ENCODE results near the gene CDC42EP3.

DNA sequence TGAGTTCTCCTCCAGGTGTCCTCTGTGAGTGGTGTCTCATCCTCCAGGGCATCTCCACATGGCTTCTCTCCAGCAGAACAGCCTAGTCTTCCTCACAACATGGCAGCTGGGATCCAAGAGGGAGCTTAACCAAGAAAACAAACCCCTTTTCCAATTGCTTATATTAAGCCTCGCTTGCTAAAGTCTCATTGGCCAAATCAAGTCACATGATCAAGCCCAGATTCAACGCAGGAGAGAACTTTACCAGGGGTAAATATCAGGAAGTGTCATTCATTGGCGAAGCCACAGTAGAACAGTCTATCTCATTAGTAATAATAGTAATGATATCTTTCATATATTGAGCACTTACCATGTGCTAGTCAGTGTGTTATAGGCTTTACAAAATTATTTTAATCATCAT lies 53.1 kb downstream of the CDC42EP3 start:
- TF ChIP-seq EZH2 (optimal IDR thresholded peaks at IDR 0.05; ENCODE audit: low read depth, low read length) = no peak
- TF ChIP-seq, protein P1, sequence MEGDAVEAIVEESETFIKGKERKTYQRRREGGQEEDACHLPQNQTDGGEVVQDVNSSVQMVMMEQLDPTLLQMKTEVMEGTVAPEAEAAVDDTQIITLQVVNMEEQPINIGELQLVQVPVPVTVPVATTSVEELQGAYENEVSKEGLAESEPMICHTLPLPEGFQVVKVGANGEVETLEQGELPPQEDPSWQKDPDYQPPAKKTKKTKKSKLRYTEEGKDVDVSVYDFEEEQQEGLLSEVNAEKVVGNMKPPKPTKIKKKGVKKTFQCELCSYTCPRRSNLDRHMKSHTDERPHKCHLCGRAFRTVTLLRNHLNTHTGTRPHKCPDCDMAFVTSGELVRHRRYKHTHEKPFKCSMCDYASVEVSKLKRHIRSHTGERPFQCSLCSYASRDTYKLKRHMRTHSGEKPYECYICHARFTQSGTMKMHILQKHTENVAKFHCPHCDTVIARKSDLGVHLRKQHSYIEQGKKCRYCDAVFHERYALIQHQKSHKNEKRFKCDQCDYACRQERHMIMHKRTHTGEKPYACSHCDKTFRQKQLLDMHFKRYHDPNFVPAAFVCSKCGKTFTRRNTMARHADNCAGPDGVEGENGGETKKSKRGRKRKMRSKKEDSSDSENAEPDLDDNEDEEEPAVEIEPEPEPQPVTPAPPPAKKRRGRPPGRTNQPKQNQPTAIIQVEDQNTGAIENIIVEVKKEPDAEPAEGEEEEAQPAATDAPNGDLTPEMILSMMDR (IDR thresholded peaks at IDR 0.05; ENCODE audit: low read length) = no peak

All from MM.1S (cell line).